RKO (cell line): Measurements from ENCODE around the gene PRDX3.
A peak's percentile ranks its signal among the peaks of the same experiment; 100 is the strongest.
"Not testable (repeated sequence)": the region's sequence is repeated elsewhere in the genome, so short reads cannot be mapped to it uniquely, and the experiment has no call there.

Experiments used
- DNase-seq: peaks from one replicate; pipeline ENCODE4 v3.0.0-alpha.2; 2016; ENCODE audit warnings: low spot score

The PRDX3 gene

GRCh38 chr10:119165171-119166117 lies 13.2 kb downstream of the PRDX3 start, which contains the start of gene SFXN4:
Gene SFXN4 (minus strand): TSS chr10:119165714. CDS start chr10:119165647, 67 bp downstream.
- DNase-seq, result peak; percentile 80

GRCh38 chr10:119162452-119163092 lies 16.0 kb downstream of the PRDX3 start:
- DNase-seq, result no peak

- DNase-seq, result peak; percentile 84
Measured at GRCh38 chr10:119161680-119162451, 16.7 kb downstream of the PRDX3 start.

DNA sequence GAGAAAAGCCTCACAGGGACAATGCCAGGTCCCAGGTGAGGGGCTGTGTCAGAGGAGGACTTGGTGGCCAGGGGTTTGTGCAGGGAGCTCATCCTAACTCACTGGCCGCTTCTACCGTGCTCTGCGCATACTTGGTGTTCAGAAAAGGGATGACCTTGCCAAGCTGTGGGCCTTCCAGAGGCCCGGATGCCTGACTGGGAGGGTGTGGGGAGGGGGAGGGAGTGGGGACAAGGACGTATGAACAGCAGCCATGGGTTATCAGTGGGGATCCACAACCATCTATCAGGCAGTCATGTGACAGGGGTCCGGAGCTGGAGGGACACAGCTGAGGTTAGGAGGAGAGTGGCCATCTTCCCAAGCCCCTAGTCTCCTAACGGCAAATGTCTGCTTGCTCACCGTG lies 19.3 kb downstream of the PRDX3 start:
- no peak for DNase-seq

GRCh38 chr10:119153661-119154060 lies 25.0 kb downstream of the PRDX3 start:
- DNase-seq, result no peak

- DNase-seq, result no peak
Measured at GRCh38 chr10:119153041-119153440, 25.6 kb downstream of the PRDX3 start.

DNA sequence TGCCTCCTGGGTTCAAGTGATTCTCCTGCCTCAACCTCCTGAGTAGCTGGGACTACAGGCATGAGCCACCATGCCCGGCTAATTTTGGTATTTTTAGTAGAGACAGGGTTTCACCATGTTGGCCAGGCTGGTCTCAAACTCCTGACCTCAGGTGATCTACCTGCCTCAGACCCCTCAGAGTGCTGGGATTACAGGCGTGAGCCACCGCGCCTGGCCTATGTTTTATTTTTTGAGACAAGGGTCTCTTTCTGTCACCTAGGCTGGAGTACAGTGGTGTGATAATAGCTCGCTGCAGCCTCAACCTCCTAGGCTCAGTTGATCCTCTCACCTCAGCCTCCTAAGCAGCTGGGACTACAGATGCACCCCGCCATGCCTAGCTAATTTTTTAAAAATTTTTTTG lies 27.0 kb downstream of the PRDX3 start:
- DNase-seq, result not testable (repeated sequence)

- no peak for DNase-seq
Measured at GRCh38 chr10:119149729-119150128, 28.9 kb downstream of the PRDX3 start.

DNA sequence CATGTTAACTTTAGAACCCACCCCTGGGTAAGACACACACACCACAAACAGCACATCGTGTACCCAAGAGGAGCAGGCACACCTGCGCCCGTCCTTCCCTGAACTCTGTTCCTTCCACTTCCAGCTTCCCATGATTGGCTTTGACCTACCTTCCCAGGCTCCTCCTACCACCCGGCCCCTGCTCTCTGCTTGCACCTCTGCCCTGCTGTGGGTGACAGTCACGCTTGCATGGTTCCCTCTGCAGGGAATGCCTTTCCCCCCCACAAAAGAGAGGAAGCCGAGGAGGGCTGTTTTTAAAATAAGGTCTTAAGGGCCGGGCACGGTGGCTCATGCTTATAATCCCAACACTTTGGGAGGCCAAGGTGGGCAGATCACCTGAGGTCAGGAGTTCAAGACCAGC lies 29.5 kb downstream of the PRDX3 start:
- DNase-seq, result no peak

DNA sequence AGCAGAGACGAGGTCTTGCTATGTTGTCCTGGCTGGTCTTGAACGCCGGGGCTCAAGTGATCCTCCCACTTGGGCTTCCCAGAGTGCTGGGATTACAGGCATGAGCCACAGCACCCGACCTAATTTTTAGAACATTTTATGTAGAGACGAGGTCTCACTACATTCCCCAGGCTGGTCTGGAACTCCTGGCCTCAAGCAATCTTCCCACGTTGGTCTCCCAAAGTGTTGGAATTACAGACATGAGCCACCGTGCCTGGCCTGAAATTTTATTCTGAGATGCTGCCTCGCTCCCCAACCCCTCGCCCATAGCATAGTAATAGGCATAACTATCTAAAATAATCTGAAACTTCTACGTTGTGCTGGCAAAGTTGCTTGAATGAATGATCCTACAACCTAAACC lies 35.0 kb downstream of the PRDX3 start:
- DNase-seq, result no peak

DNA sequence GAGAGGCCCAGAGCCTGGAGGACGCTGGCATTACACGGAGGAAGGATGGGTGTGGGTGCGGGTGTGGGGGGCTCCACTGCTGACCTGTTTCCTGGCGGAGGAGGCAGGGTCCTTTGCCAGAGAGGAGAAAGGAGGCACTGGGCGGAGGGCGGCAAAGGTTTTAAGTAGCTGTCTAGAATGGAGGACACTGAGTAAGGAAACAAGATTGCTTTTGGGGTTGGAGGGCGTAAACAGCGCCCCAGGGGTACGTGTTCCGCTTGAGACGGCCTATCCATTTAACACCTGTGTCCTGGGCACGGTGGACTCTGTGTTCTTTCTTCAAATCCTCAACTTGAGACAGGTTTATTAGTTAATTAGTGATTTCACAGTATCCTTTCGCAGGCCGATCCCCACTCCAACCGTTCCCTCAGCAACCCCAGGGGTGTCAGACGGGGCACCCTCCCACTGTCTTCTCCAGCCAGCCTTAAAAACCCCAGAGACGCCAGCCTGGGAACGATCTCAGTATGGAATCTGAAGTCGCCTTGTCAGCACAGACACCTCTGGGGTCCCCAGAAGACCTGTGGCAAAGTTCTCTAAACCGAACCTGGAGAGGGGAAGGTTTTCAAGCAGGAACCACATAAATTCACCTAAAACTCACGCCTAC lies 37.9 kb downstream of the PRDX3 start:
- DNase-seq, result no peak

GRCh38 chr10:119139464-119140067 lies 39.0 kb downstream of the PRDX3 start:
- no peak for DNase-seq

GRCh38 chr10:119138346-119139306 lies 40.0 kb downstream of the PRDX3 start:
- DNase-seq, result no peak

GRCh38 chr10:119137878-119138277 lies 40.7 kb downstream of the PRDX3 start:
- not testable (repeated sequence) for DNase-seq

DNA sequence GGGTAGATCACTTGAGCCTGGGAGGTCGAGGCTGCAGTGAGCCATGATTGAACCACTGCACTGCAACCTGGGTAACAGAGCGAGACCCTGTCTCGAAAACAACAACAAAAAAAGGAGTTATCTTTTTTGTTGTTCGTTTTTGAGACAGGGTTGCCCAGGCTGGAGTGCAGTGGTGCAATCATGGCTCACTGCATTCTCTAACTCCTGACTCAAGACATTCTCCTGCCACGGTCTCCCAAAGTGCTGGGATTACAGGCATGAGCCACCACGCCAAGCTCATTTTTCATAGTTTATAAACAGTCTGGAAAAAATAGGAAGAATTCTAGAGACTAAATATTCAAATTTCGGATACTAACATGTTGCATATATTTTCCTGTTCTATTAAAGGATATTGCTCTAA lies 42.5 kb downstream of the PRDX3 start:
- DNase-seq, result no peak

GRCh38 chr10:119135513-119135881 lies 43.1 kb downstream of the PRDX3 start:
- DNase-seq, result no peak

DNA sequence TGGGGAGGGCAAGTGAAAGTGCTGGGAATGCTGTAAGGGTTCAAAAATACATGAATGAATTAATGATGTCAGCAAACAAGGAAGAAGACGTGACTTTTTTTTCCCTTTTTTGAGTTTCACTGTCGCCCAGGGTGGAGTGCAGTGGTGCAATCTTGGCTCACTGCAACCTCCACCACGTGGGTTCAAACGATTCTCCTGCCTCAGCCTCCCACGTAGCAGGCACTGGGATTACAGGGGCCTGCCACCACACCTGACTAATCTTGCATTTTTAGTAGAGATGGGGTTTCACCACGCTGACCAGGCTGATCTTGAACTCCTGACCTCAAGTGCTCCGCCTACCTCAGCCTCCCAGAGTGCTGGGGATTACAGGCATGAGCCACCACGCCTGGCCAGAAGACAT lies 44.7 kb downstream of the PRDX3 start:
- no peak for DNase-seq

GRCh38 chr10:119132521-119133345 lies 45.9 kb downstream of the PRDX3 start:
- no peak for DNase-seq

DNA sequence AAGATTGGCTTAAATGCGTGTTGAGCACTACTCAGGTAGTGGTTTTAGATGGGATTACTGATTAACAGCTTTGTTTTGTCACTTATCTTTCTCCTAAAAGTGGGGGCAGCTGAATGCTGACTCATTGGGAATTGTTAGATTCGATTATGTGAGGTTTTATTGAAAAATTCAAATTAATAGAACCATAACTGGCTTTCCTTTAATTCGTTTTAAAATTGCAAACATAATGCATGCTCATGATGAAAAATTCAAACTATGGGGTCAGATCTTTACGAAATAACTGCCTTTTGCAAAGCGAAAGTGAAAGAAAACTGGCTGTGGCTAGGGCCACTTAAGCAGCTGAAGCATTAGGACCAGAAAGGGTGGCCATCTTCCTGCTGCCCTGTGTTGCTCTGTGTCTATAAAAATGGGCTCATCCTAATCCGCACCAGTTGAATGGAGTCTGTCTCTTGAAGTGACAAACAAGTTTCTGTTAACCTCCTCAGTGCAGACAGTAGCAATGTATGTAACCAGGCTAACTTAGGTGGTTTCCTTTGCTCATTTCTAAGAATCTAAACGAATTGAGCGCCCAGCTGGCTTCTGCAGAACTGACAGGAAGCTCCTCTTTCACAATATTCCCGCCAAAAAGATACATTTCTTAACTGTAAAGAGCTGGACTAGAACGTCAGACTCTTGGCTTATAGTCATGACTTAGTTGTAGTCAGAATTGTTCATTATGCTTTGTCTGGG lies 46.9 kb downstream of the PRDX3 start:
- DNase-seq, result peak; percentile 32
